Ishikawa (cell line): ENCODE data around the gene PPP1R12A.

ENCODE experiments used
- CEBPB ChIP-seq: IDR thresholded peaks from 2 replicates; pipeline ENCODE4 v1.6.1; 2012
- EP300 ChIP-seq: IDR thresholded peaks from 2 replicates; pipeline ENCODE4 v1.6.1; 2012; ENCODE audit warnings: borderline replicate concordance
- FOXM1 ChIP-seq: IDR thresholded peaks from 2 replicates; pipeline ENCODE4 v1.6.1; 2012; ENCODE audit warnings: low read depth, borderline replicate concordance
- NFIC ChIP-seq: IDR thresholded peaks from 2 replicates; pipeline ENCODE4 v1.6.1; 2012
- RAD21 ChIP-seq: IDR thresholded peaks from 2 replicates; pipeline ENCODE4 v1.6.1; 2012; ENCODE audit warnings: low read depth
- TCF12 ChIP-seq: IDR thresholded peaks from 2 replicates; pipeline ENCODE4 v1.6.1; 2012; ENCODE audit warnings: low read depth
- TEAD4 ChIP-seq: IDR thresholded peaks from 2 replicates; pipeline ENCODE4 v1.6.1; 2012
- USF1 ChIP-seq: IDR thresholded peaks from 2 replicates; pipeline ENCODE4 v1.6.1; 2012

DNA sequence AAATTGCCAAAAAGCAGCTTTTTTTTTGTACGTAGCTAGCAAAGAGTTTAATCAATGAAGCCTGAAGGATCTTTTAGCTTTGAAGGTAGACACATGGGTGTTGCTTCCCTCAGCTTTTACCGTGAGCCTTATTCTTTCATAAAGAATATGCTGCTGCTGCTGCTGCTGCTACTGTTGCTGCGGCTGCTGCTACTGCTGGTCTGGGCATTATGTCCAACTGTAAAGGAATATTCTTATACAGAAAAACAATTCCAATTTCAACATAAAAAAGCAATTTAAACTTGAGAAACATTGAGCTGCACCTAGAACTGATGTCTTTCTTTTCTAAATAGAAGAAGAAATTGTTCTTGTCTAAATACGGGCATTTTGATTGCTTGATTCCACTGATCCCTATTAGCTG is 38.9 kb upstream of the PPP1R12A start:
- TF ChIP-seq USF1 (no peak), RAD21 (no peak), TCF12 (no peak), NFIC (no peak), EP300 (no peak), CEBPB (no peak), TEAD4 (no peak), FOXM1 (no peak)
